Loucy (cell line): Measurements from ENCODE around the gene KRT38.

Experiments used
- CTCF ChIP-seq: fragments of 200-600 bp; sonication (generic); conservative IDR thresholded peaks from 2 replicates; pipeline ENCODE4 v1.5.1; 2014; ENCODE audit warnings: mild to moderate bottlenecking, antibody characterized with exemption, low read length
- EZH2phosphoT487 ChIP-seq: fragments of 200-600 bp; IDR thresholded peaks from 2 replicates; pipeline ENCODE4 v1.6.1; 2018; ENCODE audit warnings: antibody characterized with exemption, mild to moderate bottlenecking, moderate library complexity, borderline replicate concordance

GRCh38 chr17:41468346-41468745, 27.6 kb upstream of the KRT38 start:
- TF ChIP-seq CTCF: no peak
- no peak for TF ChIP-seq EZH2phosphoT487
